Right ventricle myocardium inferior (tissue), 1 donor: ENCODE measurements around the gene EPHA2. TPM values are rescaled to one million over a fixed set of nuclear protein-coding genes. Genes with fewer than 3 reads are reported as not detected.

Source experiments
- ATAC-seq: fragments of 200-7000 bp; cut with Tn5 transposase; one replicate; pipeline ENCODE4 v1.9.1; 2020; ENCODE audit warnings: mild to moderate bottlenecking, moderate library complexity
- DNase-seq: peaks from one replicate; pipeline ENCODE4 v3.0.0; 2021; ENCODE audit errors: missing footprints
- intact Hi-C: fragments of 100-400 bp; cut with DNase I; formaldehyde crosslinking; loops from one replicate; pipeline ENCODE4 v1.11.0; 2022
- total RNA-seq: library from RNA; stranded (reverse); fragmentation: NEBNext Ultra II Directional; extraction: Animal tissue kit (Norgen Biotek cat#: 25700); gene quantifications from one replicate; pipeline ENCODE4 v1.2.1, GENCODE V29; 2021
- donor health status: DM: no; HTN: yes; CAD: no; lungs with severe emphysema.

The EPHA2 gene
- total RNA-seq, 1 donor from 2014 or later = 7.3 TPM

GRCh38 chr1:16090076-16090826 is 65.6 kb downstream of the EPHA2 start:
- intact Hi-C loops = loop anchor here (5.0 kb wide), 1 partner anchor 37 kb away; no protein-coding TSS in a partner anchor
- no peak for ATAC-seq

GRCh38 chr1:16088996-16089395 is 66.9 kb downstream of the EPHA2 start:
- DNase-seq (no peak), ATAC-seq (no peak)
- intact Hi-C loops = no loop called here

More at GRCh38 chr1:16090076-16090826, 65.6 kb downstream of the EPHA2 start:
- DNase-seq = no peak

GRCh38 chr1:16088351-16088911 is 67.4 kb downstream of the EPHA2 start:
- ATAC-seq (no peak), DNase-seq (no peak)
- intact Hi-C loops = no loop called here

GRCh38 chr1:16087733-16088132 is 68.1 kb downstream of the EPHA2 start:
- DNase-seq (no peak), ATAC-seq (no peak)
- intact Hi-C loops = no loop called here

GRCh38 chr1:16085522-16085921 is 70.3 kb downstream of the EPHA2 start:
- intact Hi-C loops = no loop called here
- DNase-seq = no peak
- ATAC-seq = no peak

GRCh38 chr1:16083486-16083885 is 72.4 kb downstream of the EPHA2 start:
- no peak for ATAC-seq
- intact Hi-C loops = loop anchor here (2.0 kb wide), 1 partner anchor 71 kb away; no protein-coding TSS in a partner anchor
- no peak for DNase-seq

GRCh38 chr1:16082283-16083038 is 73.4 kb downstream of the EPHA2 start:
- peak; percentile 82 for DNase-seq
- ATAC-seq = peak; percentile 40
- intact Hi-C loops = loop anchor here (2.0 kb wide), 1 partner anchor 72 kb away; no protein-coding TSS in a partner anchor

GRCh38 chr1:16081636-16082035 is 74.2 kb downstream of the EPHA2 start:
- ATAC-seq (no peak), DNase-seq (no peak)
- intact Hi-C loops = loop anchor here (2.0 kb wide), 1 partner anchor 73 kb away; no protein-coding TSS in a partner anchor

GRCh38 chr1:16080422-16081150 is 75.3 kb downstream of the EPHA2 start:
- intact Hi-C loops = no loop called here
- ATAC-seq = no peak
- no peak for DNase-seq

- ATAC-seq = peak; percentile 71
- DNase-seq = peak; percentile 65
- intact Hi-C loops = loop anchor here (1.0 to 5.0 kb wide), 3 partner anchors 108 to 288 kb away; partner anchors contain the start of gene SZRD1
Observed at GRCh38 chr1:16078925-16079656, 76.8 kb downstream of the EPHA2 start.

- ATAC-seq = no peak
- DNase-seq = peak; percentile 11
- intact Hi-C loops = loop anchor here (2.0 to 5.0 kb wide), 2 partner anchors 167 to 290 kb away; partner anchors contain the start of gene SZRD1
Observed at GRCh38 chr1:16077406-16078245, 78.2 kb downstream of the EPHA2 start.

GRCh38 chr1:16076865-16077238 is 79.0 kb downstream of the EPHA2 start:
- intact Hi-C loops = loop anchor here (5.0 kb wide), 1 partner anchor 290 kb away; the partner anchor contains the start of gene SZRD1
- DNase-seq (no peak), ATAC-seq (peak; percentile 41)

- intact Hi-C loops = loop anchor here (5.0 kb wide), 1 partner anchor 291 kb away; the partner anchor contains the start of gene SZRD1
- ATAC-seq (no peak), DNase-seq (no peak)
Observed at GRCh38 chr1:16076031-16076864, 79.6 kb downstream of the EPHA2 start.

GRCh38 chr1:16075337-16076030 is 80.4 kb downstream of the EPHA2 start:
- DNase-seq (no peak), ATAC-seq (no peak)
- intact Hi-C loops = loop anchor here (5.0 kb wide), 1 partner anchor 292 kb away; the partner anchor contains the start of gene SZRD1
